GM18517 (cell line): ENCODE results near the gene C22orf23.

Experiments
- ATAC-seq: cut with Tn5 transposase; IDR thresholded peaks from one replicate; pipeline ENCODE4 v1.9.1; 2021; ENCODE audit warnings: mild to moderate bottlenecking, moderate library complexity; ENCODE audit not compliant: unreplicated experiment

The C22orf23 gene

DNA sequence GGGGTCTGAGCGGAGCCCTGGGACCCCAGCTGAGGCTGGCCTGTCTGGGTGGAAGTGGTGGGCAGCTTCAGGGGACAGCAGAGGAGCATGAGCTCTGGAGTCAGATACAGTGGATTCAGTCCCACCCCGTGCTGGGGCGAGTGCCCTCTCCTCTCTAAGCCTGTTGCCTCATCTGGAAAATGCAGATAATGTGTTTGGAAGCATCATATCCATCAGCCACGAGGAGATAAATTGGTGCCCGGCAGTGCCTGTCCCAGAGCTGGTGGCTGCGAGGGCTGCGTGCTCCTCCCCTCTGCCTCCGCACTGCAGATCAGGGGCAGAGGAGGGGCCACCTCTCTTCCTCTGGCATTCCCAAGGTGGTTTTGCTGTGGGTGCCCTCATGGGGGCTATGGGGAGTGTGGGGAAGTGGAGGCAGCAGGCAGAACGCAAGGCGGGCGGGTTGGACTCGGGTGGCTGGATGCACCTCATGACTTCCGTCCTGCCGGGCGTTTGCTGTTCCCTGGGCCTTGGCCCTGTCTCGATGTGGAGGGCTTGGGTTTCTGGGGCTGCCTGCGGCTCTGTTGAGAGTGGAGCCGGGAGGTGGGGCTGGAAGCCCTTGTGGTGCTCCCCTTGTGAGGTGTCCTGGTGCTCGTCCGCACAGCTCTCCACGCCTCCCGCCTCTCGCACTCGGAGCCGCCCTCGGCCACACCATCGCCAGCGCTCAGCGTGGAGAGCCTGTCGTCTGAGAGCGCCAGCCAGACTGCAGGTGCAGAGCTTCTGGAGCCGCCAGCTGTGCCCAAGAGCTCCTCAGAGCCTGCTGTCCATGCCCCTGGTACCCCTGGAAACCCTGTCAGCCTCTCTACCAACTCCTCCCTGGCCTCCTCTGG, 26.4 kb downstream of the C22orf23 start:
- ATAC-seq: no peak

DNA sequence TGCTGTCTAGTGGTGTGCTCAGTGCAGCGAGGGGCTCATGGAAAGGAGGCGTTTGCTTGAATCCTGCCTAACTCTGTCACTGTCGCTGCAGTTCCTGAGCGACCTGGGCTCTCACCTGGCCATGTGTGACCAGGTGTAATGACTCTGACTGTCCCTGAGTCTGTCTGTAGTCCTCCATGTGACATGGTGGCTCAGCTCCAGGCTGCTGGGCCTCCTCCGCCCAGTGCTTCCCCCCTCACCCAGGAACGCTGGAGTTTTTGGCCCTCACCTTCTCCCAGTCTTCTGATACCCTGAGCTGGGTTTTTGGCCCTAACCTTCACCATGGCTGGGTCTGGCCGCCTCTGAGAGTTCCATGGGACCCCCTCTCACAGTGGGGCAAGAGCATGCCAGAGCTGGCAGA, 27.0 kb downstream of the C22orf23 start:
- no peak for ATAC-seq

GRCh38 chr22:37925767-37926166, 27.6 kb downstream of the C22orf23 start:
- no peak for ATAC-seq

DNA sequence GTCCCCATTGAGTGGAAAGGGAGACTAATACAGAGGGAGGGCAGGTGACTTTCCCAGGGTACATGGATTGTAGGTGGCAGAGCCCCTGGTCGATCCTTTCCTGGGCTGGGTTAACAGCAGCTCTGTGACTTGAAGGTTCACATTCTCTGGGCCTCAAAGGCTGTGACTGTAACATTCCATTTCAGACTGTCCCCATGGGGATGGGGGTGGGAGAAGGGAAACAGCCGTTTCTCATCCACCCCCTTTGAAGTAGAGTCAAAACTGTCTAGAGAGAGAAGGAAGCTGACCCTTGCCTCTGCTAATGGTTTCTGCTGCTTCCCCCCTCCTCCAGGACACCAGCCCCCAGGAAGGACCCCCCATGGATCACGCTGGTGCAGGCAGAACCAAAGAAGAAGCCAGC, 28.1 kb downstream of the C22orf23 start:
- ATAC-seq: no peak

DNA sequence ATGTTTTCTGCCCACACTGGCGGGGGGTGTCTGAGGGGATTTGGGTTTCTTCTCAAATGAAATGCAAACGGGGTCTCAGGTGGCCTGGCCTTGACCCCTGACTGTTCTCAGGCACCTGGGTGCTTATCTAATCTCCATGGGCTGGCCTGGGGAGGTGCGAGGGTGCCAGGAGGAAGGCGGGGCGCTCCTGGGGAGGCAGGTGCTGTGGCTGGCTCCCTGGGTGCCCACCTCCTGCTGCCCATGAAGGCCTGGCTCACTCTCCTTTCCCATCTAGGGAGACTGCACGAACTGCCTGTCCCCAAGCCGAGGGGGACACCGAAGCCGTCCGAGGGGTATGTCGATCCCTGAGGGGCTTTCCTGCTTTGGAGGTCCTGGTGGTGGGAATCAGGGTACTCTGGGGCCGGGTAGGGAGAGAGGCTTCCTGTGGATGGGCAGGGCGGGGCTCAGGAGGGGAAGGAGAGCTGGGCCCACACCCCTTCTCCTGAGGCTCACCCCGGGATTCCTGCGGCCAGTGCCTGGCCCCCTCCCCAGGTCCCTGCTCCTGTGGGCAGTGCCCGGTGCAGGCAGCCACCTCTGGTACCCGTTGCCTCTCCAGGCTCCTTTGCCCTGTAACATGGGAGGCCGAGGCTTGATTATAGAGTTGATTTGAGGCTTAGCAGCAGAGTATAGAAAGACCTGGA, 28.9 kb downstream of the C22orf23 start:
- no peak for ATAC-seq

DNA sequence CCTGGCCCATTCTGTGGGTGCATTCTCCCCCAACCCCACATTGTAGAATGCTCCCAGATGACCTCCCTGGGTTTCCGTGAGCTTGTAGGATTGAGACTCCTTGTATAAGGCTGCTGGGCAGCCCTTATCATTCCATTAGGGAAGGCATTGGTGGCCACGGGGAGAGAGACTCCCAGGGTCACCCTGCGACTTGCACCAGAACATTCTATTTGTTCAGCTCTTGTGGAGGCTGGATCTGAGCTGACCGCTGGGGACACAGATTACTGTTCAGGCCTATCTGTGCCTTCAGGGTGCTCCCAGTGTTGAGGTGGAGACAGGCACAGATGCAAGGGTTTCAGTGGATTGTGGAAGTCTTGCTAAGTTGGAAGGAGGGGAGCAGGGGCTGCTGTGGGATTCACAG, 29.5 kb downstream of the C22orf23 start:
- ATAC-seq: no peak

DNA sequence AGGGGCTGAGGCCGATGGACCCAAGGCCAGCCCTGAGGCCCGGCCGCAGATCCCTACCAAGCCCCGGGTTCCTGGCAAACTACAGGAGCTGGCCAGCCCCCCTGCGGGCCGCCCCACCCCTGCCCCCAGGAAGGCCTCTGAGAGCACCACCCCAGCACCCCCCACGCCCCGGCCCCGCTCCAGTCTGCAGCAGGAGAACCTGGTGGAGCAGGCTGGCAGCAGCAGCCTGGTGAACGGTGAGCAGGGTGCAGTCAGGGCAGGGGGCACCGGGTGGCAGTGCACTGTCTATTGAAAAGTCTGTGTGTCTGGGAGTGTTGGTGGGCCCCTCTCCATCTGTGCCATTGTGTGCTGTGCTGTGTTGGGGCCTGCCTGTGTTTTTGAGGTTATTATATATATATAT, 31.2 kb downstream of the C22orf23 start:
- no peak for ATAC-seq

DNA sequence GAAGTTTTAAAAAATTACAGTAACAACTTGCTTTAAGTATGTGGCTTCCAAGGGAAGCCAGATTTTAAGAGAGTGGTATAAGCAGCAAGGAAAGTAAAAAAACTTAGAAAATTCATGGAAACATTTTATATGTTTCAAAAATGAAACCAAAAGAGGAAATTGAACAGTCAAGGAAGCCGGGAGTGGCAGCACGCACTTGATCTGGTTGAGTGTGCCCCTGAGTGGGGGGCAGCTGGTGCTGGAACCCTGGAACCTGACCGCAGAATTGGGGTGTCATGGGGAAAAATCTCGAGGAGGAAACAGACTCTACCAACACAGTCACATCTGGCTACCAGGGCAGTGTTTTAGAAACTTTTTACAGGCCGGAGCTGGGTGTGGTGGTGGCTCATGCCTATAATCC, 33.3 kb downstream of the C22orf23 start:
- ATAC-seq: no peak

DNA sequence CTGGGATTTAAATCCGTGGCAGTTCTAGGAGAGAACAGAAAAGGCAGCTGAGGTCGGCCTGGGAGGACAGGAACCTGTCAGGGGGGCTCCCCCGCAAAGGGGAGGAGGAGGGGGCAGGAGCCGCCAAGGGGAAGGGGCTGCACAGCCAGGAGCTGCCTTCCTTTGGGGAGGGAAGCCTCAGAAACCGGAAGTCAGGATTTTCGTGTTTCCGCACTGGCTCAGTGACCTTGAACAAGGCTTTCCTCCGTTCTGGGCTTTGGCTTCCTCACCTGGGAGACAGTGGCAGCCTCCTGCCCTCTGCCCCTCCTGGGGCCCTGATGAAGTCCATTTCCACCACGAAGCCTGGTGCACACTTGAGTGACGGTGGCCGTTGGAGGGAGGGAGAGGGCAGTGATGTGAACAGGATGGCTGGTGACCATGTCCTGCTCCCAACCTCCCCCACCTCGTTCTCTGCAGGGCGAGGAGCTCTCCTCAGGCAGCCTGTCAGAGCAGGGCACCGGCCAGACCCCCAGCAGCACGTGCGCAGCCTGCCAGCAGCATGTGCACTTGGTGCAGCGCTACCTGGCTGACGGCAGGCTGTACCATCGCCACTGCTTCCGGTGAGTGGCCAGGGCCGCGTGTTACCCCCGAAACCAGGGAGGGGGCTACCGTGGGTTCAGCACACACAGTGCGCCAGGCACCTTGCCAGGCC, 34.7 kb downstream of the C22orf23 start:
- no peak for ATAC-seq

DNA sequence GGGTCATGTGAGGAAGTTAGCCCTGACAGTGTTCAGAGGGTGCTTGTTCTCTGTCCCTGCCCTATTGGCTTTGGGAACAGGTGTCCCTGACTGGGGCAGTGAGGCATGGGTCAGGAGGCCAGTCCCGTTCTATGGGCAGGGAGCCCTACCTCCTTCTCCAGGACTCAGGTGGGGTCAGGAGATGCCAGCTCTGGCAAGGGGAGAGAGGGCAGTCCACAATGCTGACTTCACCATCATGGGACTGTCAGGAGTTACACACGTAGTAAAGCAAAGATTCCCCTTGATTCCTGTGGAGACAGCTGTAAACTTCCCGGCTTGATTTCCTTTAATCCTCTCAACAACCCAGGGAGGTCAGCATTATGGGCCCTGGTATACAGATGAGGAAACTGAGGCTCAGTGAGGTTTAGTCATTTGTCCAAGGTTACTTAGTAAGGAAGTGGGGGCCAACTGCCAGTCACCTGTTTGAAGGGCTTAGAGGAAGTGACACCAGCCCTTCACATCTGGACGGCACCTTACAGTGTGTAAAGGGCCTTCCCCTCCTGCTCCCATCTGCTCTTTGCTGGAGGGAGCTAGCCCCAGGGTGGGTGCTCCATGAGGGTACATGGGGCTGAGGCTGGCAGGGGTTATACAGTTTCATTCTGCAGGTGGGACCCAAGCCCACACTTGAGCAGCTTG, 35.4 kb downstream of the C22orf23 start:
- ATAC-seq: no peak

- no peak for ATAC-seq
These were observed 37.1 kb downstream of the C22orf23 start for GRCh38 chr22:37916311-37916710.

GRCh38 chr22:37913233-37913721, 40.1 kb downstream of the C22orf23 start:
- ATAC-seq: no peak

DNA sequence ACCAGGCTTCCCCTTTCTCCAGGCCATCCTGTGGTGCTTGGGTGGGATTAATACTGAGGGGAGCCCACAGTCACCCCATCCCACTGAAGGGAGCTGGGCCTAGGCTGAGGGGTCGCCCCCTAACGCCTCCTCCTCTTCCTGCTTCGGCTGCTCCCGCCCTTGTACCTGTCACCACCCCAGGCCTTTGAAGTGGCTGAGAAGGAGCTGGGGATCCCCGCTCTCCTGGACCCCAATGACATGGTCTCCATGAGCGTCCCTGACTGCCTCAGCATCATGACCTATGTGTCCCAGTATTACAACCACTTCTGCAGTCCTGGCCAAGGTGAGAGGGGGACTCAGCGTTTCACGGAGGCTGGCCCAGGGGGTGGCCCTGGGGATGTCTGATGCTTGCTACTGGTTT, 41.2 kb downstream of the C22orf23 start:
- no peak for ATAC-seq

- no peak for ATAC-seq
These were observed 41.7 kb downstream of the C22orf23 start for GRCh38 chr22:37911697-37912096.

DNA sequence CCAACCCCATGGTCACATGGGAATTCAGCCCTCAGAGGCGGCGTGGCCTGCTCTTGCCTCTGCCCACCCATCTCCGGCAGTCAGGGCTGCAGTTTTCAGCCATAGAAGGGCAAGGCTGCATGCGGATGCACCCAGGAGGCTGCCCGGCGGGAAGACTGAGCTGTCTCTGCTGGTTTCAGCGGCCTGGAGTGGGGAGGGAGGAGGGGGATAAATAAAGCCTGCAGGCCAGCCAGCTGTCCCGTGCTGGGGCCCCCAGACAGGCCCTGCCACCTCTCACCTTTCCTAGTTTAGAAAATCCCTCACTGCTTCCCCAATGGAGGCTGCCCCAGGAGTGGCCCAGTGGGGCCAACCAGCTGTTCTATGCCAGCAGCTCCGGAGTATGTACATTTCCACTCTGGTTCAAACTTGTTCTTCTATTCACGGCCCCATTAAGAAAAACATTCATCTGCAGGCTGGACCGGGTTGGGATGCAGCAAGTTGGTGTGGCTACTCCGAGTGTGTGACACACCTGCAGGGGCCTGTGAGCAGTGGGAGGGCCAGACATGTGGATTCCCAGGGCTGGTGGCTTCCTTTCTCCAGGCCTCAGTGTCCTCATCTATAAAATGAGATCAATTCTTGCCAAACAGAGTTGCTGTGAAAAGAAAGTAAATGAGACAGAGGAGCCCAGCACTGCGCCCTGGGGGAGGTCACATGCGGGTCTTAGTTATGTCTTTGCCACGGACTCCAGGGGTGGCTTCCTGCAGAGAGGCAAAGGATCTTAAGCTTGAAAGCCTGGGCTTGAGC, 42.3 kb downstream of the C22orf23 start:
- no peak for ATAC-seq

- ATAC-seq: no peak
These were observed 43.6 kb downstream of the C22orf23 start for GRCh38 chr22:37909766-37910165.

GRCh38 chr22:37907036-37907954, 46.1 kb downstream of the C22orf23 start:
- ATAC-seq: no peak

DNA sequence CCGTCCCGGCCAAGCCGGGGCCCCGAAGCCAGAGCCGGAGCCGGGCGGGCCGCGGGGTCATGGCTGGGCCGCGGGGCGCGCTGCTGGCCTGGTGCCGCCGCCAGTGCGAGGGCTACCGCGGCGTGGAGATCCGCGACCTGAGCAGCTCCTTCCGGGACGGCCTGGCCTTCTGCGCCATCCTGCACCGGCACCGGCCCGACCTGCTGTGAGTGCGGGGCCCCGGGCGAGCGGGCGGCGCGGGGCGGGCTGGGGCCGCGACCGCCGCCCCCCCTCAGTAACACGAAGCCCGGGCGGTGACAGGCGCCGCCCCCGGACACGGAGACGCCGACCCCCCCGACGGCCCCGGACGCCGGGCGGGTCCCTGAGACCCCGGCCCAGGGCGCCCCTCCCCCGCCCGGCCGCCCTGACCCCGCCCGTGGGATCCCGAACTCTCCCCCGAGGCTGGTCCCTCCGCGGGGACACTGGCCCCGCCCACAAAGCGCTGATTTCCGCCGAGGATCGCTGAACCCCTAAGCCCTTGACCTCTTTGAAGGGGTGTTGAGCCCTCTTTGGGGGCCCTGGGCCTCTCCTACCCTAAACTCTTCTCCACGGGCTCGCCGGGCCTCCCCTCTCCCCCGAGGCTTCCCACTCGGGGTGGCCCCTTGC, 46.9 kb downstream of the C22orf23 start:
- ATAC-seq: peak; percentile 25
